ENCODE results near the gene GOLGB1.
"Not testable (repeated sequence)": the region's sequence is repeated elsewhere in the genome, so short reads cannot be mapped to it uniquely, and the experiment has no call there.

Gene GOLGB1

GRCh38 chr3:121743106-121743505 lies 6.4 kb downstream of the GOLGB1 start:
- DNase-seq: not testable (repeated sequence)

GRCh38 chr3:121740896-121741295 lies 8.6 kb downstream of the GOLGB1 start:
- DNase-seq: no peak

DNA sequence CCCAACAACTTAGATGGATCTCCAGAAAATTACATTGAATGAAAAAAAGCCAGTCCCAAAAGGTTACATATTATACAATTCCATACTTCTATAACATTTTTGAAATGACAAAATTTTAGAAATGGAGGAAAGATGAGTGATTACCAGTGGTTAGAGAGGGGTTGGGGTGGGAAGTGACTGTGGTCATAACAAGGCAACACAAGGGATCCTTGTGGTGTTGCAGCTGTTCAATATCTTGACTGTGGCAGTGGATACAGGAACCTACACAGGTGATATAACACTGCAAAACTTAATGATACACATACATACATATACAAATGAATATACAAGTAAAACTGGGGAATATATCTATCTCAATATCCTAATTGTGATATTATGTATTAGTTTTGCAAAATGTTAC lies 9.6 kb downstream of the GOLGB1 start:
- DNase-seq: no peak

DNA sequence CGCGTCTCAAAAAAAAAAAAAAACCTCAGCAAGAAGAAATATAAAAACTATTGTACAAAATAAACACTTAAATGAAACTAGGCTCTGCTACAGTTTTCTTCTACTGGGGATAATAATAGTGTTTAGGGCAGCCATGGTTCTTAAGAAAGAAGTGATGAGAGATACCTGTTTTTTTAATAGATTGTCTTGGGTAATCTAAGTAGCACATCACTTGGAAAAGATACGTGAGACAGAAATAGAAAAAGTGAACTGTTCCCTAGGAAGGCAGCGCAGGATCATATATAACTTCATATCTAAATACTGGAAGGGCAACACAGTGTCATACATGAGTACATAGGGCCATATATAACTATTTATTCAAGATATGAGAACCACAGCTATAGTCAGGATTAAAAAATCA lies 11.9 kb downstream of the GOLGB1 start:
- DNase-seq: no peak

DNA sequence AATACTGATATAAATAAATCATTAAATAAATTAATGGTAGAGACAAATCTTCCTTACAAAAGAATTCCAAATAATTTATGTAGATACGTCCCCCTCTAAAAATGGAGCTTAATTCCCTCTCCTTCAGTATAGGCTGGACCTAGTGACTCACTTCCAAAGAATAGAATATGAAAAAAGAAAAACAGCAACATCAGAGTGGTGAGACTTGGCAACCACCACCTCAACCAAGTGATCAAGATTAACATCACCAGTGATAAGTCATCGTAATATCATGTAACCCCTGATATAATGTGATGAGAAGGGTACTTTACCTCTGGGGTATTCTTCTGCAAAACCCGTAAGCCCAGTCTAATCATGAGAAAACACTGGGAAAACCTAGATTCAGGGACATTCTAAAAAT lies 13.4 kb downstream of the GOLGB1 start:
- no peak for DNase-seq

DNA sequence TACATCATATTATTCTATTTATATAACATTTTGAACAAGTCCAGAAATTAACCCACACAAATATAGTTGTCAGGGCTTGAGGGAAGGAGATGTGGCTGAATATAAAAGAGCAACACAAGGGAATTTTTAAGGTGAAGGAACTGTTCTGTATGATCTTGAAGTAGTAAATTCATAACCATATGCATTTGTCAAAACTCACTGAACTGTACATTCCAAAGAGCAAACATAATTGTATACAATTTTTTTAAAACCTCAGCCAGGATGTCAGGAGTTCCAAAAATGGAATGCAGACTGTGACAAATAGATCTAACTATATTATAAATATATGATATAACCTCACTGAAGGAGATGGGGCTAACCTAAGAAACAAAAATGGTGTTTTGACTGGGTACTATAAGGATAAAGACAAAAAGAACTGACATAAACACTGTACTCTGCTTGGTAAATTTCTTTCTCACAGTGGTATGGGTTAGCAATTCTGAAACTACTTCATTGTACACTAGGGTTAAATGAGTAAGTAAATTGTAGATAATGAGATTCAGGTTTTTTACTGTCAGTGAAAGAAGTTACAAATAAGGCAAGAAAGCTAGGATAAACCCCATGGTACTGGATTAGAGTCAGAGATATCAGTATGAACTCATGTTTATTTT lies 14.4 kb downstream of the GOLGB1 start:
- DNase-seq: no peak

DNA sequence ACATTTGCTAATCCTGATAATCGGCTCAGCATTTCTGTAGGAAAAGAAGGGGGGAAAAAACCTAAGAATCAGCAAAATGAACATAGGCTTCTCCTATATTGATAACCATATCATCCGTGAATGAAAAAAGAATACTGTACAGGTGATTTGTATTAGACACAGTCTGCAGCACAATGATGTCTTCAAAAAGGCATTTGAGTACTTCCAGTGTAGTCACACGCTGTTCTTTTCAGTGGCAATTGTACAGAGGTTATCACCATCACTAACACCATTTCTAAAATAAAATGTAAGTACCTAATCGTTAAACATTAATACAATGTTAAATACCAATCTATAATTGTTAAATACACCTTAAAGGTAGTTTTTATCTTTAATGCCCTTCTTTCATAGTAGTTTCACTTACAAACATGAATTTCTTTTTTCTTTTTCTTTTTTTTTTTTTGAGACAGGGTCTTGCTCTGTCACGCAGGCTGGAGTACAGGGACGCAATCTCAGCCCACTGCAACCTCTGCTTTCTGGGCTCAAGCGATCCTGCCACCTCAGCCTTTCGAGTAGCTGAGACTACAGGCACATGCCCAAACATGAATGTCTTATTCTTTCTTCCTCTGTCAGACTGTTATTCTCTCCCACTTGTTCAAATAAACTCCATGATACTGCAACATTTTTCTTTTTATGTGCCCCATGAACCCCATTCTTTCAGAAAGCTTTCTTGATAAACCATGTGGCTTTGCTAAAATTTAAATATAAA lies 18.4 kb downstream of the GOLGB1 start:
- no peak for DNase-seq

GRCh38 chr3:121724130-121724529 lies 25.4 kb downstream of the GOLGB1 start:
- DNase-seq: peak; percentile 80

DNA sequence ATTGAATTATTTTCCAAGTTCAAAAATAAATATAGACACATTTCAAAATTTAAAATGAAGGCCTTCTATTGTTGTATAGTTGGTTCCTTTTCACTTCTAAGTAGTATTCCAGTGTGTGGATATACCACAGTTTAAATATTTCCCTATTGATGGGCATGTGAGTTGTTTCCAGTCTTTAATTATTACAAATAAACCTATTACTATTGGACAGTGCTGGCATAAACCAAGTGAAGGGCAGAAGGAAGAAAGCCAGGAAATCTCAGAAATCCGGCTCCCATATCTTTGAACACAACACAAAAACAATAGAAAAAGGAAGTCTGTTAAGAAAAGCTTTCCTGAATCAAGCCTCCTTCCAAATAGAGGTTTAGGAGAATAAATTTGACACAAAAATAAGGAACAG lies 26.1 kb downstream of the GOLGB1 start:
- no peak for DNase-seq

- peak; percentile 68 for DNase-seq
These were observed 27.1 kb downstream of the GOLGB1 start for GRCh38 chr3:121722411-121722810.

GRCh38 chr3:121720163-121720562 lies 29.4 kb downstream of the GOLGB1 start:
- DNase-seq: no peak

DNA sequence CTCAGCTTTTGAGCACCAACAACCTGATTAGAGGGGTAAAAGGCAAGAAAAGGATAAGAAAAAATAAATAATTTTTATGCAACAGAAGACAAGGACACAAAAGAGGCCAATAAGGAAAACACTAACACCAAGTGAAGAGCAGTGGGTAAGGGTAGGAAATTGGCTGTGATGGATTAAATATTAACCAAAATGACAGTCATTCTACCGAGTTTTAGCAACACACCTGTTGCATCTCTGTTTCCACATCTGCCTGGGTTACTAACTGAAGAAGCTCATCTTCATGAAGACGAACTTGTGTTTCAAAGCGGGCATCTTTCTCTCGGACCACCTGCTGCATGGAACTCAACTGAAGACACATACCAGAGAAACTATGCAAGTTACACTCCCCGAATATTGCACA lies 30.1 kb downstream of the GOLGB1 start:
- DNase-seq: no peak

DNA sequence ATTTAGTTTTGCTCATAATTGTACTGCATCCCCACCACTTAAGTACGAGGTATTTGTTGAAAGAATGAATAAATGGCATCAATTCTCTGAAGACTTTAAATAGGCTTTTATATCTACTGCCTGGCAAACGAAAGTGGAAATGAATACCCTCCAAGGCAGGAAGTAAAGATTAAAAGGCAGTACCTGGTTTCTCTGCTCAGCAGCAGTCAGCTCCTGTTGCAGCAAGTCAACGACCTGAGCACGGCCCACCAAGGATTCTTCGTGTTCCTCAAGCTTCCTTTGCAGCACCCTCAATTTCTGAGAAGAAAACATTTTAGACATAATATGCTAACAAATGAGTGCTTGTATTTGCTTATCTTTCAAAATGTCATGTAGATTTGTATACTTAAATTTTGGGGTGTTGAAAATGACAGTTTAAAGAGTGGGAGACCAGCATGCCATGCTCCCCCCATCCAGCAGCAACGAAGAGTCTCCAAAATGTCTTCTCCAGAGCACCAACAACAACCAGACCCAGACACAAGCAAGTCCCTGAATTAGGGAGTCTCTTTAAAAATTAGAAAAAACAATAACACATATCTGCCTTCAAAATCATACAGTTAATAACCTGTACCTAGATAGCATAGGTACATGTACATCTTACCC lies 31.2 kb downstream of the GOLGB1 start:
- no peak for DNase-seq

- DNase-seq: no peak
These were observed 39.2 kb downstream of the GOLGB1 start for GRCh38 chr3:121710347-121710746.

DNA sequence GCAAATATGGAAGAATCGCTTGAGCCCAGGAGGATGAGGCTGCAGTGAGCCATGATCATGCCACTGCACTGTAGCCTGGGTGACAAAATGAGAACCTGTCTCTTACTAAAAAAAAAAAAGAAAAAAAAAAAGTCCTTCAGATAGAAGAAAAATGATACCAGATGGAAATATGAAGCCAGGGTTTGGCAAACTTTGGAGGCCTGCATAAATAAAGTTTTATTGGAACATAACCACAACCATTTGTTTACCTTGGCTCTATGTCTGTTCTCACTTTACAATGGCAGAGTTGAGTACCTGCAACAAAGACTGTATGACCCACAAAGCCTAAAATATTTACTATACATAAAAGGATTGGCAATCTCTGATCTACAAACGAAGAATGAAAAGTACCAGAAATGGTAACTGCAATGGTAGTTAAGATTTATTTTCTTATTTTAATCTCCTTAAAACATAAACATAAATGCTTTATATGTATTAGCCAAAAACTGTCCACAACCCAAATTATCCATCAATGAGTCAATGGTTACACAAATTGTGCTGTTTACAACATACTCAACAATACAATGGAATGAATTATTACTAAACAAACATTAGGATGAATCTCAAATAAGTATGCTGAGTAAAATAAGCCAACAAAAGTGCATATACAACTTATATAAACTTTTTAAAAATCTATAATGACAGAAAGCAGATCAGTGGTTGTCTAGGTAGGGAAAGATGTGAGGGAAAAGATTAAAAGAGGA lies 41.8 kb downstream of the GOLGB1 start:
- DNase-seq: no peak

- DNase-seq: no peak
These were observed 44.0 kb downstream of the GOLGB1 start for GRCh38 chr3:121705541-121705940.

- DNase-seq: no peak
These were observed 45.6 kb downstream of the GOLGB1 start for GRCh38 chr3:121703973-121704372.

DNA sequence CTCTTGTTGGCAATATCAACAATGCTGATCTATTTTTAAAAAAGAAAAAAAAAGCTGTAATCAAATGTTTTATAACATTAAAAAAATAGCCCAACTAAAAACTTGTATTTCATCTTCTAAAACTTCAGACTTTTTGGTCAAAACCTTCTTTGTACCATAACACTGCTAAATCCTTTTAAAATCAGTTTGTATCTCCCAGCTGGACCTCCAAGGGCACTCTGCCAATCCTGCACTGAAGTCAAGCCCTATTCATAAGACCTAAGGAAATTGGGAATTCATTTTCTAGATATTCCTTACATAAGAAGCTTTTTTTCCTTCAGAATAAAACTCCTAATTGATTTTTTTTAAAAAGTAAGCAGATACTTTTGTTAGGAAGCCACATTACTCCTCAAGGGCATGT lies 50.6 kb downstream of the GOLGB1 start:
- no peak for DNase-seq

DNA sequence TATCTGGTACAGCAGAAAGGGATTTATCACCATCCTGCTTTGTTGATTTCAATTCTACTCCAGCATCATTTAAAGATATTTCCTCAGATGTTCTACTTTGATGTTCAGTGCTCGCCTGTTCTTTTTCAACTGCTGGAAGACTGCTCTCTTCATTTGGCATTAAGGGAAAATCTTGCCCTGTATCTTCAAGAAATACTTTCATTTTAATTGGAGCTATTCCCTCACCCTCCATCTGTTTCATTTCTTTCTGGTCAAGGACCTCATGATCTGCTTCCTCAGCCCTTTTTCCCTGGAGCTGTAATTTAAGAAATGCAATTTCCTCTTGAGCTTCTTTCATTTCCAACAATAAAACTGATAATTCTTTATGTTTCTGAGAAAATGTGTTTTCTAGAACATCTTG lies 51.1 kb downstream of the GOLGB1 start:
- no peak for DNase-seq

GRCh38 chr3:121696186-121696585 lies 53.4 kb downstream of the GOLGB1 start:
- DNase-seq: no peak

GRCh38 chr3:121692010-121692699 lies 57.4 kb downstream of the GOLGB1 start:
- DNase-seq: no peak

DNA sequence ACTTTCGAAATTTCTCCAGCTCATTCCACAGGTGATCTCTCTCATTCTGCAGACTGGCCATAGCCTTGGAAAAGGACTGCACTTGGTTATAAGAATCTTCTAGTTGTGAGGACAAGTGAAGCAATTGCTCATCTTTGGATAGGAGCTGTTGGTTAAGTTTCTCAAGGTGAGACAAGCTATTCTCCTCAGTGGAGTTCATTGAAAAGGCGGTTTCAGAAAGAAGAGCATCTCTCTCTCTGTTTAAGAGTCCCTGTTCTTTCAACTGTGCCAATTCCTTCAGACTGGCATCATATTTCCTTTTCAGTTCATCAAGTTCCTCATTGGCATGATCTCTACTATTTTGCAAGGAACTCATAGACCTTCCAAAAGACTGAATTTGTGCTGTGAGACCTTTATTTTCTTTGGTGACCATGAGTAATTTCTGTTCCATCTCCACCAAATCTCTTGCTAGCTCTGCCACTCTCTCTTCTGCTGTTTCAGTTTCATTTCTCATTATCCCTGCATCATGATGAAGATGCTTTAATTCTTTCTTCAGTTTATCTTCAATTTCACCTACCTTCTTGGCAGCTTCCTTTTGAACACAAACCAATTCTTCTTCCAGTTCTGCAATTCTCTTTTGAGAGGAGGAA lies 58.6 kb downstream of the GOLGB1 start:
- DNase-seq: no peak
